Cardiac septum (tissue), 1 donor: ENCODE data around the gene SEPTIN12. TPM values are rescaled to one million over a fixed set of nuclear protein-coding genes. Genes with fewer than 3 reads are reported as not detected.

ENCODE experiments used
- DNase-seq: peaks from one replicate; pipeline ENCODE4 v3.0.0-alpha.2; 2020; ENCODE audit warnings: low spot score
- intact Hi-C: fragments of 100-400 bp; cut with DNase I; formaldehyde crosslinking; loops from one replicate; pipeline ENCODE4 v1.14.0; 2022
- long read RNA-seq: library from polyadenylated mRNA; unstranded; transcript quantifications from one replicate; pipeline ENCODE4 v2.0.0, GENCODE V29; 2021
- total RNA-seq: library from RNA; stranded (reverse); fragmentation: NEBNext Ultra II Directional; extraction: Animal tissue kit (Norgen Biotek cat#: 25700); gene quantifications from one replicate; pipeline ENCODE4 v1.2.1, GENCODE V29; 2021
- donor health status: DM: no; HTN: no; CAD: no.

The SEPTIN12 gene, protein sequence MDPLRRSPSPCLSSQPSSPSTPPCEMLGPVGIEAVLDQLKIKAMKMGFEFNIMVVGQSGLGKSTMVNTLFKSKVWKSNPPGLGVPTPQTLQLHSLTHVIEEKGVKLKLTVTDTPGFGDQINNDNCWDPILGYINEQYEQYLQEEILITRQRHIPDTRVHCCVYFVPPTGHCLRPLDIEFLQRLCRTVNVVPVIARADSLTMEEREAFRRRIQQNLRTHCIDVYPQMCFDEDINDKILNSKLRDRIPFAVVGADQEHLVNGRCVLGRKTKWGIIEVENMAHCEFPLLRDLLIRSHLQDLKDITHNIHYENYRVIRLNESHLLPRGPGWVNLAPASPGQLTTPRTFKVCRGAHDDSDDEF
- total RNA-seq = not detected
- long read RNA-seq, partial matches to known transcripts = 0 of 1 reads
- long read RNA-seq, other reads (novel, unspliced or antisense) = 1 of 1 reads

DNA sequence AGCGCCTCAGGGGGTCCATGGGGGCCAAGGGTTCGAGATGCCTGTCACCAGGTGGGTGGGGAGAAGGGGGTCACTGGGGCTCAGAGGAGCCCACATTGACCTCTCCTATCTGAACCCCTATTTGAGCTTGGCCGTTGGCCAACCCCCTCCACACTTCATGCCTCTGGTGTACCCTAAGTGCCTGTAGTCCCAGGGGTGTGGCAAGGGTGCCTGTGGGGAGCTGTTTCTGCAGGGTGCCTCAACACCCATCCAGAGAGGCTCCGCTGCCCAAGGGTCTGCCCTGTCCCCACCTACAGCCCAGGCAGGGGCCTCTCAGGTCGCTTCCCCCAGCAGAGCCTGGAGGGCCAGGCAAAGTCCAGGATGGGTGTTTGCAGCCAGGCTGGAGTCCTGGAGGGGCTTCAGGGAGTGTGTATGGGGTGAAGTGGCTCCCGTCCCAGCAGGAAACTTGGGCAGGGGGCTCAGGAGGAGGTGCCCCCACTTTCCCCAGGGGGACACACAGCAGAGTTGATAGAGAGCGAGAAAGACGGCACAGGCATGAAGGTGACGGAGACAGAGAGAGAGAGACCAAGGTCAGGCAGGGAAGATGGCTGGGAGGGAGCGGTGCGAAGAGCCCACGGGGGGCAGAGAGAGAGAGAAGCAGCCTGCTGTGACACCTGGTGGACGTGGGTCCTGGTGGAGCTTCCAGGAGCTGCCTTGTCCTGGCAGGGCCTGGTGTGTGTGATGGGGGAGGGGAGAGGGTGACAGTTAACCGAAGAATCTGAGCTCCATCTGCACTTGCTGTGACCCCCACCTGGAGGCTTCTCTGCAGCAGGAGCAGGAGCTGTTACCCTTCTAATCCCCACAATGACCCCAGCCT, at the start of gene SEPTIN12:
Gene SEPTIN12, minus strand, starts transcription at position 719 of the 856 bp plus-strand sequence. Its CDS starts 700 bp downstream, at position 19.
- DNase-seq = no peak
- intact Hi-C loops = no loop called here

GRCh38 chr16:4836727-4837126, 48.6 kb upstream of the SEPTIN12 start:
- intact Hi-C loops = no loop called here
- DNase-seq = no peak

DNA sequence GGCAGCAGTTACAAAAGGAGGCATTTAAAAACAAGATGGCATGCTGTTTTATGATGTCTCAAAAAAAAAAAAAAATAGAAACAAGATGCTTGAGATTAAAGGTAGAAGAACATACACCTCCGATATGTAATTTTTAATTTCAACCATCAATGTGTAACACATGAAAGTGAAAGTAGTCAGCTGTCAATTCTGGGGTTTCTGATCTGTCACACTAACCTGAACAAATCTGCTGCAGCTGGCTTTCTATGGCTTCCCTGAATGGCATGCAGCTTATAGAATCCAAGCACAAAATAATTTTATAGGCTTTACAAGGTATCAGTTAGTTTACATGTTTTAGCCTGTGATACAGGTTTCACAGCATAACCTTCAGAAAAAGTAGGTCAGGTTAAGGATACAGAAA, 45.4 kb upstream of the SEPTIN12 start:
- no peak for DNase-seq
- intact Hi-C loops = no loop called here

GRCh38 chr16:4832698-4833343, 44.7 kb upstream of the SEPTIN12 start:
- intact Hi-C loops = no loop called here
- DNase-seq = no peak

DNA sequence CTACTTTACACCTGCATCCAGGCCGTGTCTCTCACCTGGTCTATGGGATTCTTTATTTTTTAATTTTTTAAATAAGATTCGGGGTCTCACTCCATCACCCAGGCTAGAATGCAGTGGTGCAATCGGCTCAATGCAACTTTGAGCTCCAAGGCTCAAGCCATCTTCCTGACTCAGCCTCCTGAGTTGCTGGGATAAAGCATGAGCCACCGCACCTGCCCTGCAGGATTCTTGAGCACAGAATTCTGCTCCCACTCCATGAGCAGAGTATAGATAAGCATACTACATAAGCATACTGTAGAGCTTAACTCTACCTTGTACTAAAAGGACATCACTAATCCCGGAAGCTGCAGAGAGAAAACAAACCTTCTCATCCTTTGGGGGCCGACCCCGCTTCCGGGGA, 43.5 kb upstream of the SEPTIN12 start:
- intact Hi-C loops = no loop called here

GRCh38 chr16:4830408-4830807, 42.3 kb upstream of the SEPTIN12 start:
- intact Hi-C loops = no loop called here
- no peak for DNase-seq

More for the DNA sequence above, 43.5 kb upstream of the SEPTIN12 start:
- no peak for DNase-seq

DNA sequence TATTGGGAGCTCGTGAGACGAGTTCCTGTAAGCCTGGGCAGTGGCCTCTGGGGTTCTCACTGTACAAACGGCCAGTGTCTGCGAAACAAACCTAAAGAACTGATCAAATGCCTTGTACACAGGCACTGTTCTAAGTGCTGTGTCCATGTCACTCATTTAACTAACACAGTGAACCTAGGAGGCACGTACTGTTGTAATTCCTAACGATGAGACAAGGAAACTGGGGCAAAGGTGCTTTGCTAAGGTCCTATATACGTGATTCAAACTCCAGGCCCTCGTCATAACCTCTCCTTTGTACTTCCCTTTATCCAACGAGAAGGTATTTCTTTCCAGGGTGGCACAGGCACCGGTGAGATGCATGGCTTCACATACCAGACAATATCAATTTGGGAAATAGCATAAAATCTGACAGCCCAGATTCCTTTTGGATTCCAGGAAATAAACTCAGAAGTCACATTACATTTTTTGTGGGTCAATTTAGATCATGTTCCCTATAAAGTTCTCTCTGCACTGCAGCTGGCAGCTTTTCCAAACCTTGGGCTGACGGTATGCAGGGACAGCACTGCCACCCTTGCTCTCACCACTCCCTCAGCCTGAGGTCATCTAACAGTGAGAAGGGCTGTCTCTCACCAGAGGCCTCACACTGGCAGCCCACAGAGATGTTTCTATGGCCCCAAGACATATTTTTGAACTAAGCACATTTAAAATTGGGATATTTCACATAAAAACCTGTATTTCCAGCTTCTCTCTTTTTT, 40.6 kb upstream of the SEPTIN12 start:
- no peak for DNase-seq
- intact Hi-C loops = no loop called here

DNA sequence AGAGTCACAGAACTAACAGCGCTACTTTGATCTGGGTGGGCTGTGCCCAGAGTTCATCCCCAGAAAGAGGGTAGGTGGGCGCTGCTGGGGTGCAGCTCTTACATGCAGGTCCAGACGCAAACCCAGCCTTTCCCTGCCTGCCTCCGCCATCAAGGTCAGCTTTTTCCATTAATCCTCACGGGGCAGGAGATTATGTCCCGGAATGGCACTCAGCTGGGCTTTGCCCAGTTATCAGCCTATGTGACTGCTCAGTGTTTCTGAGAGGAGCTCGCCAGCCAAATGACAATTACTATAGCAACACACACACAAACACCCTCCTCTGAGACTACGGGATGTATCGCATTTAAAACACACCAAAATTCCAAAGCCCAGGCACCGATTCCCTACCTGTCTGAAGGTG, 38.8 kb upstream of the SEPTIN12 start:
- intact Hi-C loops = no loop called here

DNA sequence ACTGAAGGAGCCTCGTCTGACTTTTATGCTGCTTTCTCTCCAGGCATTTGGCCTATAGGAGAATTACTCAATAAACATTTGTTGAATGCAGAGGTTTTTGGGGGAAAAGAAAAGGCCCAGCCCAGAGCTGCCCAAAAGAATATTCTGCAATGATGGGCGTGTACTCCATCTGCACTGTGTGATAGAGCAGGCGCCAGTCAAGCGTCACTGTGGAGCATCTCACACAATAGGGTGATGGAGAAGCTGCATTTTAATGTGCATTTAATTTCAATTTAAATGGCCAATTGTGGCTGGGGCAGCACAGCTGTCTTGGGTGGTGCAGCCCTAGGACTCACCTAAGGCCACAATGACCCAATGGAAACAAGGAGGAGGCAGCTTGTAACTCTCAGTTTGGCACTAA, 38.4 kb upstream of the SEPTIN12 start:
- intact Hi-C loops = no loop called here
- no peak for DNase-seq

More for the DNA sequence above, 38.8 kb upstream of the SEPTIN12 start:
- DNase-seq = no peak

DNA sequence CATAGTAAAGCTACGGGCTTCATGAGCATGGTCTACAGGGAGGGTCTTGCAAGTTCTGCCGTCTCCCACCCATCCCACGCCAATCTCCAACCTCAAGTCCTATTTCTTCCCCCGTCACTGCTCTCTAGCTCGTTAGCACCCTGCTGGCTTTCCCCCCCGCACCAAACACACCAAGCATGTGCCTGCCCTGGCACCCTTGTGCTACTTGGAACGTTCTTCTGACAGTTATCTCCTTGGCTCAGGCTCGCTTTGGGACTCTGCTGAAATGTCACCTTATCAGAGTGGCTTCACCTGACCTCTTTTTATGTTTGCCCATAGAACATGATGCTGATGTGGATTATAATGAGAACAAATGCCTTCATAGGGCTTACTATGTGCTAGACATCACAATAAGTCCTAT, 37.1 kb upstream of the SEPTIN12 start:
- DNase-seq = no peak
- intact Hi-C loops = no loop called here

- intact Hi-C loops = no loop called here
Observed at GRCh38 chr16:4820652-4821051, 32.5 kb upstream of the SEPTIN12 start.

GRCh38 chr16:4814542-4815173, 26.5 kb upstream of the SEPTIN12 start:
- DNase-seq = no peak
- intact Hi-C loops = no loop called here

More at GRCh38 chr16:4820652-4821051, 32.5 kb upstream of the SEPTIN12 start:
- no peak for DNase-seq

DNA sequence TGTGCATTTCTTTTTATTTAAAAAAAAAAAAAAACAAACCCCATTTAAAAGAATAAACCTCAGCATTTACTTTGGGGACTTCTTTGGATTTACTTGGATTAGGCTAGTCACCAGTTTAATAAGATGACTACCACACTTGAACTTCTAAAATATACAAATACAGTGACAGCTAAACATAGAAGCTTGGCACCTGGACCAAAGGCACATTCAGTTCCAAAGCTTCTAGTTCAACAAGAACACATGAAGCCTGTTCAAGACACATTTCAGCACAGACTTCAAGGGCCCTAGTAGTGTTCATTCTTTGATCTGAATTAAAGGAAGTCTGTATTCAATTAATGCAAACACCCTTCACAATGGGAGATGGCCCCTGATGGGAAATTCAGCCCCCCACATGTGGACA, 25.9 kb upstream of the SEPTIN12 start:
- intact Hi-C loops = no loop called here

GRCh38 chr16:4813251-4814003, 25.3 kb upstream of the SEPTIN12 start:
- no peak for DNase-seq
- intact Hi-C loops = no loop called here

More for the DNA sequence above, 25.9 kb upstream of the SEPTIN12 start:
- DNase-seq = no peak

GRCh38 chr16:4811773-4812172, 23.6 kb upstream of the SEPTIN12 start:
- DNase-seq = no peak
- intact Hi-C loops = no loop called here

DNA sequence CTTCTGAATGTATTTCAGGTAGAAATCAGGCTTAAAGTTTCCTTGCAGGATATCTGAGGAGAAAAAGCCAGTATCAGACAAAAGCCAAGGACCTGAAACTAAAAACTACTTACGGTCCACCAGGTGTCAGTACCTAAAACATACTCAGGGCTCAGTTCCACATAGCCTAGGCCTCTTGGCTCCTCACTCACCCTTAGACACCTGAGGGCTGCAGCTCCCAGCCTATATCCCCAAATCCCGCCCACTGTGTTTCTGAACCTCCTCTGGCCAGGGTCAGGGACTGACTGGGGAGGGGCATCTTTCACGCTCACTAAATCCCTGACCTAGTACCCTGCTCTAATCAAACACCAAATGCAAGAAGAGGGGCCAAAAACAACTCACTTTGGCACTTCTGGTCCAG, 23.1 kb upstream of the SEPTIN12 start:
- DNase-seq = no peak
- intact Hi-C loops = no loop called here

GRCh38 chr16:4806280-4806679, 18.1 kb upstream of the SEPTIN12 start:
- intact Hi-C loops = loop anchor here (10.0 kb wide), 3 partner anchors 71 to 149 kb away; partner anchors contain the start of genes ANKS3, DNAAF8, NUDT16L1 and SEC14L5
- DNase-seq = no peak

- intact Hi-C loops = loop anchor here (10.0 kb wide), 3 partner anchors 70 to 150 kb away; partner anchors contain the start of genes ANKS3, DNAAF8, NUDT16L1 and SEC14L5
- no peak for DNase-seq
Observed at GRCh38 chr16:4805231-4805630, 17.1 kb upstream of the SEPTIN12 start.
